Left ventricle myocardium inferior (tissue), 1 donor: ENCODE data around the gene BMPR1B. TPM values are rescaled to one million over a fixed set of nuclear protein-coding genes. Genes with fewer than 3 reads are reported as not detected.

Experiments
- DNase-seq: peaks from one replicate; pipeline ENCODE4 v3.0.0-alpha.2; 2020
- H3K27ac ChIP-seq: fragments of 200-600 bp; replicated peaks from 2 replicates; pipeline ENCODE4 v1.8.0; 2021
- H3K27me3 ChIP-seq: fragments of 200-600 bp; 2 replicates; pipeline ENCODE4 v1.8.0; 2021; ENCODE audit warnings: low read depth
- H3K36me3 ChIP-seq: fragments of 200-600 bp; 2 replicates; pipeline ENCODE4 v1.8.0; 2021
- H3K4me1 ChIP-seq: fragments of 200-600 bp; 2 replicates; pipeline ENCODE4 v1.8.0; 2021
- H3K4me3 ChIP-seq: fragments of 200-600 bp; 2 replicates; pipeline ENCODE4 v1.8.0; 2021; ENCODE audit warnings: mild to moderate bottlenecking, moderate library complexity
- H3K9me3 ChIP-seq: fragments of 200-600 bp; replicated peaks from 2 replicates; pipeline ENCODE4 v1.8.0; 2021
- CTCF ChIP-seq: fragments of 200-600 bp; IDR thresholded peaks from 2 replicates; pipeline ENCODE4 v1.8.0; 2021; ENCODE audit warnings: antibody characterized with exemption, mild to moderate bottlenecking, borderline replicate concordance
- intact Hi-C: fragments of 100-400 bp; cut with micrococcal nuclease; formaldehyde crosslinking; loops from one replicate; pipeline ENCODE4 v1.11.0; 2022
- total RNA-seq: library from RNA; stranded (reverse); fragmentation: NEBNext Ultra II Directional; extraction: Animal tissue kit (Norgen Biotek cat#: 25700); gene quantifications from one replicate; pipeline ENCODE4 v1.2.1, GENCODE V29; 2021
- donor health status: DM: no; HTN: yes; CAD: no; lungs with severe emphysema.

Gene BMPR1B
- total RNA-seq, 1 donor from 2014 or later, result 3.0 TPM

- intact Hi-C loops, result no loop called here
- Histone ChIP-seq H3K4me1 (no peaks in the 10 kb centered on the region), H3K9me3 (no peaks in the 10 kb centered on the region), H3K36me3 (no peaks in the 10 kb centered on the region), H3K27ac (no peak overlapping the region), H3K4me3 (no peak overlapping the region), H3K27me3 (no peaks in the 10 kb centered on the region)
- no peak for DNase-seq
- TF ChIP-seq CTCF, result no peak
These were observed 120.2 kb downstream of the BMPR1B start for GRCh38 chr4:94877973-94878372.

- intact Hi-C loops, result no loop called here
- TF ChIP-seq CTCF, result no peak
- no peaks in the 10 kb centered on the region for H3K27me3 ChIP-seq
- no peak overlapping the region for H3K4me3 ChIP-seq
- H3K4me1 ChIP-seq, result no peaks in the 10 kb centered on the region
- H3K27ac ChIP-seq, result no peak overlapping the region
- no peak for DNase-seq
- no peaks in the 10 kb centered on the region for H3K36me3 ChIP-seq
- H3K9me3 ChIP-seq, result no peaks in the 10 kb centered on the region
These were observed 123.2 kb downstream of the BMPR1B start for GRCh38 chr4:94880956-94881355.

DNA sequence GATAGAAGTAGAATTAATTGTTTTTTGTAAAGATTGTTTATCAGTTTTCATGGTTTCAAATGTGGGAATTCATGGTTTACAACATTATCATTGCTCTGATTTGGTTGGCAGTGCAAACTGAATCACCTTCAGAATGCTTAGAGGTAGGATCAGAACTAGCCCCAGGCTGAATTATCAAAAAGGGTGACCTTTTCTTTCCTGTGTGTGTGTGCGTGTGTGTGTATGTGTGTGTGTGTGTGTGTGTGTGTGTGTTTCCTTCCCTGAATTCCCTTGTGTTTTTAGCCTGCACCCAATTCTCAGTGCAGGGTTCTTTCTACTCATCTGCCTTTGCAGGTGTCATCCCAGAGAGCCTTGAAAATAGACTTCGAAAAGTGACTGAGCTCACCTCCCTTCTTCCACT lies 125.0 kb downstream of the BMPR1B start:
- H3K4me1 ChIP-seq, result no peaks in the 10 kb centered on the region
- no peaks in the 10 kb centered on the region for H3K9me3 ChIP-seq
- intact Hi-C loops, result no loop called here
- H3K4me3 ChIP-seq, result no peak overlapping the region
- H3K27me3 ChIP-seq, result no peaks in the 10 kb centered on the region
- H3K36me3 ChIP-seq, result no peaks in the 10 kb centered on the region
- DNase-seq, result no peak
- H3K27ac ChIP-seq, result no peak overlapping the region
- no peak for TF ChIP-seq CTCF

DNA sequence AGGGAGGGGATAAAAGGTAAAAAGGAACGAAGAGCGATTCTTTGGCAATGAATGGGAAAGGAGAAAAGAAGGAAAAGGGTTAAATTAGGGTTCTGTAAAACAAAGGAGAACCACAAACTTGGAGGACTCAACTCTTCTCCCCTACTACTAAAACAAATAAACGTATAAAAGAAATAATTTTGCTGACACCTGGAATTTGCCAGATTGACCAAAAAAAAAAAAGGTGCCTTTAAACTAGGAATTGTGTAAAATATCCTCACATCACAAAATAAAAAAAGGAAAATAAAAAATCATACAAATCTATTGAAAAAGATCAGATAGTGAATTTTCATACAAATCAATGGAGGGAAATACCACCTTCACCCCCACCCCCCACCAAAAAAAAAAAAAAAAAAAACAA lies 129.3 kb downstream of the BMPR1B start:
- DNase-seq, result no peak
- Histone ChIP-seq H3K9me3 (peaks cover 12% of the 10 kb centered on the region), H3K4me3 (no peak overlapping the region), H3K4me1 (no peaks in the 10 kb centered on the region), H3K36me3 (no peaks in the 10 kb centered on the region), H3K27me3 (no peaks in the 10 kb centered on the region), H3K27ac (no peak overlapping the region)
- intact Hi-C loops, result no loop called here
- TF ChIP-seq CTCF, result no peak

DNA sequence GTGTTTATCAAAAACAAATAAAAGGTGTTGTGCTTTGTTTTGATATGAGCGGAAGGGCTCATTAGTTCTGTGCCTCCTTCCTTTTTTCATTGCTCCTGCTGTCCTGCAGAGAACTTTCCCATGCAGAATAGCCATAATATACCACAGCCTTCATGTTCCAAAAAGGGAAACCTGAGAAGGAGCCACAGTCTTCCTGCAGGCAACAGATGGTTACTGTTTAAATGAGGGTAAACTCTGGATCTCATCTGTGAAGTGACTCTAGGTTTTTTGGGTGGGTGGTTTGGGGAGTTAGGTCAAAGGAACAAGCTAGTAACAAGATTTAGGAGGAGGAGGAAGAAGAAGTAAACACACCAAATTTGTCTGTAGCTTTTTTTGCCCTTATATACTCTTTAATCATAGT lies 131.8 kb downstream of the BMPR1B start:
- no peak for TF ChIP-seq CTCF
- Histone ChIP-seq H3K4me3 (no peak overlapping the region), H3K36me3 (no peaks in the 10 kb centered on the region), H3K9me3 (peaks cover 12% of the 10 kb centered on the region), H3K27ac (no peak overlapping the region), H3K27me3 (no peaks in the 10 kb centered on the region), H3K4me1 (no peaks in the 10 kb centered on the region)
- intact Hi-C loops, result no loop called here
- DNase-seq, result no peak

DNA sequence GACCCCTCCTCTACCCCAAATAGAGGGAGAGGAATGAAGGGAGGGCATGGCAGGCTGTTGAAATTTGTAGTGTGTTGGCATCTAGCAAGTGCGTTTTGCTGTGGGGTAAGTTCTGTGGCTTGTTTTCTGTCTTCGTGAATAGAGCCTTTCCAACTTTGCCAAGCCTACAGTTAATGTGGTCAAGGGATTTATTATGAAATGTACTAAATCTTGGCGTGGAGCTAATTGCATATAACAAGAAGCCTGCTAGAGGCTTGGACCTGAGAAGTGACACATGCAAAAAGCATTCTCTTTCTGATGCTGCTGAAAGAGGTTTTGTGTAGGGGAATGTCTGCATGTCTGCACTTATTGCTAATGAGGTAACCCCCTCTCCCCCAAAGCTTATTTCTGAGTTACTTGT lies 132.2 kb downstream of the BMPR1B start:
- Histone ChIP-seq H3K27ac (no peak overlapping the region), H3K27me3 (no peaks in the 10 kb centered on the region), H3K36me3 (no peaks in the 10 kb centered on the region), H3K9me3 (peaks cover 12% of the 10 kb centered on the region), H3K4me1 (no peaks in the 10 kb centered on the region), H3K4me3 (no peak overlapping the region)
- intact Hi-C loops, result no loop called here
- no peak for TF ChIP-seq CTCF
- DNase-seq, result no peak
